ENCODE measurements around the gene SNAP23. TPM values are rescaled to one million over a fixed set of nuclear protein-coding genes. Genes with fewer than 3 reads are reported as not detected.

SNAP23 gene
- total RNA-seq, 1 experiment from 2014 or later: 31.2 TPM

- no peak overlapping the region for H3K4me3 ChIP-seq (replicated peaks in 1 of 2; ENCODE audit: low read depth in 1 of 2, low read length in 2 of 2)
- no peak overlapping the region for H3K4me2 ChIP-seq (ENCODE audit: low read length)
- H3K79me2 ChIP-seq (ENCODE audit: insufficient read depth, low read length): peaks cover 4% of the 10 kb centered on the region; the same call in 1 of the 2 replicates
- peaks cover 0 to 6% of the 10 kb centered on the region in 2 experiments; a peak in 1 of 4 replicates for H3K4me1 ChIP-seq (ENCODE audit: control insufficient read depth in 1 of 2, insufficient read depth in 2 of 2, low read length in 2 of 2)
- H3K9me2 ChIP-seq (ENCODE audit: insufficient read depth): no peaks in the 10 kb centered on the region
- no peak for TF ChIP-seq CEBPB (IDR thresholded peaks at IDR 0.05; ENCODE audit: low read depth)
- TF ChIP-seq TCF7L2 (IDR thresholded peaks at IDR 0.05; ENCODE audit: borderline replicate concordance, extremely low read depth, insufficient read depth, insufficient read length): no peak
- intact Hi-C loops (cut with micrococcal nuclease): no loop called here
- ATAC-seq (no peak), DNase-seq (ENCODE audit: low read depth, low spot score) (no peak)
- ChIA-PET CTCF (no interaction called here), RAD21 (ENCODE audit: low non-redundant PET in 1 of 2, low total read pairs in 2 of 2, uncharacterized antibody in 2 of 2, unreplicated experiment in 2 of 2) (no interaction called here), POLR2A (no interaction called here)
- H3K27me3 ChIP-seq (ENCODE audit: insufficient read depth, low read length): no peaks in the 10 kb centered on the region
- no peak overlapping the region for H2AFZ ChIP-seq (ENCODE audit: low read depth, low read length, poor library complexity, severe bottlenecking)
- H4K20me1 ChIP-seq (ENCODE audit: insufficient read depth): no peaks in the 10 kb centered on the region
- no peaks in the 10 kb centered on the region for H3K9me3 ChIP-seq (ENCODE audit: control insufficient read depth in 1 of 2, insufficient read depth in 1 of 2, low read depth in 1 of 2, low read length in 2 of 2)
- H3K9ac ChIP-seq (ENCODE audit: low read length): no peak overlapping the region
- H3K27ac ChIP-seq (ENCODE audit: low read depth, low read length): no peak overlapping the region
- H3K36me3 ChIP-seq (ENCODE audit: control insufficient read depth in 1 of 2, insufficient read depth in 2 of 2, low read length in 2 of 2): no peaks in the 10 kb centered on the region
- BruUV-seq (replicated peaks): no TSS peak
Measured at GRCh38 chr15:42508263-42508690, 12.8 kb downstream of the SNAP23 start.

DNA sequence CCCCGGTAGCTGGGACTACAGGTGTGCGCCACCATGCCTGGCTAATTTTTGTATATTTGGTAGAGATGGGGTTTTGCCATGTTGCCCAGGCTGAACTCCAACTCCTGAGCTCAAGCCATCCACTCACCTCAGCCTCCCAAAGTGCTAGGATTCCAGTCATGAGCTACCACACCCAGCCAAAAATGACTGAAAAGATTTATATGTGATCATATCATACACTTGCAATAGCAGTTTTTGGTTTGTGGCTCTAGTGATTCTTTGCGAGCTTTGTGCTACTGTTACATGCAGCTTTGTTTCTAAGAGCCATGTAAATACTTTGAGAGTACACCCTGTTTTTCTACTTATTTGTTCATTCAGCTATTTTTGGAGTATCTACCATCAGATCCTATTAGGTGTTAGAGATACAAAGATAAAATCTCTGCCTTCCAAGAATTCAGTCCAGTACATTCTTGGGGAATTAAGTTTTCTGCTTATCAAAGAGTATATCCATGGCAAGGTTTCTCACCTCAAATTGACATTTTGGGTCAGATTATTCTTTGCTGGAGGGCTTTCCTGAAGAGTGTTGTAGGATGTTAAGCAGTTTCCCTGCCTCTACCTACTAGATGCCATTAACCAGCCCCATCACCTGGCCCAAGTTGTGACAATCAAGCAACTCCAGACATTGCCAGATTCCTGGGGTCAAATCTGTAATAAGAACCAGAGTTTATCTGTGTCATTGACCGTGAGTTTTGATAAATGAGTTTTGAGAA is 15.0 kb downstream of the SNAP23 start:
- H3K4me1 ChIP-seq (ENCODE audit: control insufficient read depth in 1 of 2, insufficient read depth in 2 of 2, low read length in 2 of 2): no peaks in the 10 kb centered on the region
- ATAC-seq: no peak
- ChIA-PET POLR2A (no interaction called here), CTCF (no interaction called here), RAD21 (ENCODE audit: low non-redundant PET in 1 of 2, low total read pairs in 2 of 2, uncharacterized antibody in 2 of 2, unreplicated experiment in 2 of 2) (no interaction called here)
- H3K27ac ChIP-seq (ENCODE audit: low read depth, low read length): no peak overlapping the region
- no peaks in the 10 kb centered on the region for H3K27me3 ChIP-seq (ENCODE audit: insufficient read depth, low read length)
- H2AFZ ChIP-seq (ENCODE audit: low read depth, low read length, poor library complexity, severe bottlenecking): no peak overlapping the region
- no peak overlapping the region for H3K4me3 ChIP-seq (replicated peaks in 1 of 2; ENCODE audit: low read depth in 1 of 2, low read length in 2 of 2)
- H4K20me1 ChIP-seq (ENCODE audit: insufficient read depth): no peaks in the 10 kb centered on the region
- H3K4me2 ChIP-seq (ENCODE audit: low read length): no peak overlapping the region
- no peaks in the 10 kb centered on the region for H3K9me3 ChIP-seq (ENCODE audit: control insufficient read depth in 1 of 2, insufficient read depth in 1 of 2, low read depth in 1 of 2, low read length in 2 of 2)
- TF ChIP-seq TCF7L2 (IDR thresholded peaks at IDR 0.05; ENCODE audit: borderline replicate concordance, extremely low read depth, insufficient read depth, insufficient read length) (no peak), CEBPB (IDR thresholded peaks at IDR 0.05; ENCODE audit: low read depth) (no peak), EGR1 (IDR thresholded peaks at IDR 0.05; ENCODE audit: low read depth) (no peak), JUND (IDR thresholded peaks at IDR 0.05) (no peak), FOSL1 (IDR thresholded peaks at IDR 0.05; ENCODE audit: low read depth) (no peak), POLR2AphosphoS5 (IDR thresholded peaks at IDR 0.05; ENCODE audit: low read depth, low read length) (no peak), ZFX (IDR thresholded peaks at IDR 0.05) (no peak)
- H3K79me2 ChIP-seq (ENCODE audit: insufficient read depth, low read length): no peaks in the 10 kb centered on the region
- no peak for DNase-seq (ENCODE audit: low read depth, low spot score)
- no peaks in the 10 kb centered on the region; a peak in 1 of 4 replicates for H3K36me3 ChIP-seq (ENCODE audit: control insufficient read depth in 1 of 2, insufficient read depth in 2 of 2, low read length in 2 of 2)
- H3K9me2 ChIP-seq (ENCODE audit: insufficient read depth): no peaks in the 10 kb centered on the region
- no TSS peak for BruUV-seq (replicated peaks)
- H3K9ac ChIP-seq (ENCODE audit: low read length): no peak overlapping the region
- intact Hi-C loops (cut with micrococcal nuclease): no loop called here
